NCI-H2029 treated with DMSO at 0.1 percent for 48 hours (cell line): Measurements from ENCODE around the gene XDH.

Experiments
- DNase-seq: peaks from one replicate; lab custom pipeline; 2025; lab: John Stamatoyannopoulos, UW

XDH gene

DNA sequence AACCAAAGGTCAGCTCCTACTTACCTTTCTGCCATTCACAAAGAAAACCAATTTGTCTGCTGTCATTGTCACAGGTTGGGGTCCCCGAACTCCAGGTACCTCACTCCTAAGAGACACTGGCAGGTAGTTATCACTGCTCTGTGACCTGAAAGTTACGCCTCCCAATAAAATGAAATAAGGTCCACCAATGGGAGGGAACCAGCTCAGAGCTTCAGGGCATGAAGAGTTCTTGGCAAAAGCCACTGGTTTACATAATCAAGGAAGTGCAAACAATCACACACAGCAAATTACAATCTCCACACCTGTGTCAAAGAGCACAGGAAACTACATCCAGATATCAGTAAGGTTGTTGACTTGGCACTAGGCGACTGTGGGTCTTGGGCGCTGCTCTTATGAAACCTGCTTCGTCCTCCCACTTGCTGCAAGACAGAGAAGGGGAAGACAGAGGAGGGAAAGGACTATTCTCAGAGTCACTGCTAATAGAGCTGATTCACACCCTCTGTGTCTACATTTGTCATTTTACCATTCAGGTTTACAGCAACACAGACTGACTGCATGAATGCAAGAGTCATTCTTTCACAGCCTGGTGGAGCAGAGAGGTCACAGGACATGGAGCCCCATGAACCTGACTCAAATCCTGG is at the start of gene XDH:
XDH (minus strand) TSS at position 142 of the 641 bp plus-strand sequence; CDS start at position 66, 76 bp downstream.
- peak; percentile 72 for DNase-seq

DNA sequence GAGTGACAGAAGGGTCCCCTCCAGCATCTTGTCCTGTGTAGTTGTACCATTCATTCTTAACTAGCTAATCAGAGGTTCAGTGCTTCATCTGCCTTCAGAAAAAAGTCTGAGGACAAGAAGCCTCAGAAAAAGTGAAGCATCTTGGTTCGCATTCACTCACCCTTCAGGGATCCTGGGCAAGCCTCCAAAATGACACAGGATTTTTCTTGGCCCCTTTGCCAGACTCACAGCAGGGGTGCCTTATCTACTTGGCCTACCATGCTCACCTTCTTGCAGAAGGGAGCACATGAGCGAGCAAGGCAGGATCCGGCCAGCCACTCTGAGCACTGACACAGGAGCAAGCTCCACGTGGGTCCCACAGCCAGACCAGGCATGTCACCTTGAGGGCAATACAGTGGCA is 43.1 kb upstream of the XDH start:
- DNase-seq: no peak

DNA sequence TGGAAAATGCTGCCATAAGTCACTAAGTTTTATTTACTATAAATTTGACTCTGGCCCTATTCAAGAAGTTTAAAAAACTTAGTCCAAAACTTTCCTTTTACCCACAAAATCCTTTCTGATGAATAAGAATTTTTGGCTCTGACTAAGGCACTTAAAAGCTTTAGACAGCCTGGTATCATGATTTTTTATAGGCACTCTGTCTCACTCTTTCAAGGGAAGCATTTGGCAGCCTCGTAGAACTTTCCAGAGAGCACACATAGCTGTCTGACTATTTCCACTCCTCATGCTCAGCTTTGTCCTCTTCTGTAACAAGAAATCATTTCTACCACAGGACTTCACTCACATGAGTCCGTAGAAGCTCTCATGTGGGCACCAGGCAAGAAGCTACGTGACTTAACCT is 32.3 kb upstream of the XDH start:
- DNase-seq: no peak

DNA sequence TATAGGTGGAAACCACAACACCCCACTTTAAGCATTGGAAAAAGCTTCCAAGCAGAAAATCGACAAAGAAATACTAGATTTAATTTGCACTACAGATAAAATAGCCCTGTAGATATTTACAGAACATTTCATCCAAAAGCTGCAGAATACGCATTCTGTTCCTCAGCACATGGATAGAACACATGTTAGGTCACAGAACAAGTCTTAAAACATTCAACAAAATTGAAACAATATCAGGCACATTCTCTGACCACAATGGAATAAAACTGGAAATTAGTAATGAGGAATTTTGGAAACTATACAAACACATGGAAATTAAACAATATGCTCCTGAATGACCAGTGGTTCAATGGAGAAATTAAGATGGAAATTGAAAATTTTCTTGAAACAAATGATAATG is 27.8 kb upstream of the XDH start:
- DNase-seq: no peak

DNA sequence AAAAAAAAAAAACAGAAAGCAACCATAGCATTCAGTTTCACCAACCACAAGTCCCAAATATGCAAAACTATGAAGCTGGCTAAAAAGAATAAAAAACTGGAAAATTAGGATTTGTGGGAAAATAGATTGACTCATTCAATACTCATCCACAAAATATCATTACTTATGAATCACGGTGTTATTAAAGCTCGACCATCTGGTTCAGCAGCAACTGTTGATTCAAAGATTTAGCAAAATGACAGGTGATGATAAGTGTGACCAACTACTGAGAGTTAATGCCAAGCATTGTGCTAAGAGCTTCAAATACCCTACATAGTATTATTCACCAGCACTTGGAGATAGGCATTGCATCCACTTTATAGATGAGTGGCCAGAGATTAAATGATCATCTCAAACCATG is 26.2 kb upstream of the XDH start:
- DNase-seq: no peak

DNA sequence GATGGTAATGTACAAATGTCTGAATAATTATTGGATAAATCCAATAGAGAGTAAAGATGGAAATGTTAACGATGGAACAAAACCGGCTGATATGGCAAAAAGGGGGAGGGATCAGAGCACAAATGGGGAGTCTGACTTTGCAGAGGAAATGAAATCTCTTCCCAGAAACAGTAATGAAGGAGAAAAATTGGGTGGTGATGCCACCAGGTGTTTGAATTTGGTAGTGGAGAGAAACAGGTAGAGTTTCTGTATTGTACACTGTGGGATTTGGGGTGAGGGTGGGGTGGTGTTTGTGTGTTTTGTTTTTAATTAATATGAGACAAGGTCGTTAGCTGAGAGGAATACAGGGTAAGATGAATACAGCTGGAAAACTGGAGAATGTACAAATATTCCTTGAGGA is 20.4 kb upstream of the XDH start:
- DNase-seq: no peak

DNA sequence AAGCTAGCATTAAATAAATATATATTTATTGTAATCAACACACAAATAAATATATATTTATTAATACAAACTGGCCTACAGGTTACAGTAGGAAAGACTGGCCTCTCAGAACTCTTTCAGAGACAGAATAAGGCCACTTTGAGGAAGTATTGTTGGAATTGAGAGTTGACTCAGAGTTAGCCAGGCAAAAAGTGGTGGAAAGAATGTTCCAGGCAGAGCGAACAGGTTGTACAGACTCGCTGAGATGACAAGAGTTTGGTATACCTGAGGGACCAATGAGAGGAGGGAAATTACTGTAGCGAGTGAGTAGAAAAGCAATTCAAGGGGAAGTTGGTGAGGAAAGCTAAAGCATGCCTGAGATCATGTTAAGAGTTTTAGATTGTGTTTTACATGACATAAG is 19.0 kb upstream of the XDH start:
- no peak for DNase-seq

DNA sequence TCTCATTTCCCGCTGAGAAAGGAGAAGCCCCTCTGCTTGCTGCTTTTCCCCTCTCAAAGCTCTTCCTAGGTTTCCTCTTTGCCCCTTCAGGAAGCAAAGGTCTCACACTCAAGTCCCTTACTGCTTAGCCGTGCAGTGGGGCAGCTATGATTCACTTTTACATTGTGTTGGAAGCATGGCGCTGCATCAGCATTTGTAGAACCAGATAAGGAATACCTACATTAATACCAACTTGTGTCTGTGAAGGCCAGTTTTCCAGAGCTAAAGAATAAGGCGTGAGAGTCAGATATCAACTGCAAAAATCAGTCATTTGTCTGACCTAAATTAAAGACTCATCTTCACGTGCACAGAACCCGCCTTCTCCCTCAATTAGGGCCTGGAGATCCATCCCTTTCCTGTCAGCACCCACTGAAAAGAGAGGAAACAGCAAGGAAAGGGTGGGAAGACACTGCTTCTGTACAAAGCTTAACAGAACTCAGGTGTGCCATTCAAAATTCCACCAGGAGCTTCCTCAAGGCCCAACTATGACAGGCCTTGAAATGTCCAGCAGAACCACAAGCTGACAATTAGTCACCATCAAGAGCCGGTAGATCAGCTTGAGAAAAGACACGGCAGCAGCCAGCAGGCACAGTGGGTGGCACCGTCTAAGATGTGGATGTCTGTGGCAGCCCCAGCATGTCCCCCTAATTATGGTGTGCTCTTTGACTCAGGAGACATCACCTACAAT is 16.1 kb upstream of the XDH start:
- no peak for DNase-seq

DNA sequence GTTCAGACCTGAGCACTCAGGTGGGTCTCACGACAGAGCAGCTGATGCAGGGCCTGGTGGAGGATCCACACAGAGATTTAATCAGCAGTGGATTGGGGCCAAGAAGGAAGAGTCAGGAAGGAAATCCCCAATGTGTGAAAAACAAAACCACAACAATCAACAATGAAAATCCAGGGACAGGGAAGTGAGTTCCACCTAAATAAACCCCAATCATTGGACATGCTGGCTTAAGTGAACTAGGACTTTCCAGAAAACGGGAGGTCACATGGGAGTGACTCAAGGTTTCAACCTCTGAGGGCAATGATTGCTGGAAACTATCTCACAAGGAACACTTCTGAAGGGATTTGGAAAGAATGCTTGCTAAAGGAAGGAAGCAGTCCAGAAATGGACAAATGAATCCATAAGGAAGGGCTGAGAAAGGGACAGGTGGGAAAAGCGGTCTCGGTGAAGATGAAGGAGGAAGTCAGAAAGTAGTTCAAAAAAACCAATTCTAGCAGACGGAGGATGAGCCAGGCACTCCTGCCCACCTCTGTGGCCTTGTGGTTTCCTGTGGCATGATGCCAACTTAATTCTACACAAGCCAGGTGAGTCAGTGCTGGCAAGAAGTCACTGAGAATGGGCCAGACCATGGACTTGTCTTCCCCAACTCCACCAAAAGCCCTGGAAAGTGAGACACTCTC is 15.4 kb upstream of the XDH start:
- peak; percentile 26 for DNase-seq

DNA sequence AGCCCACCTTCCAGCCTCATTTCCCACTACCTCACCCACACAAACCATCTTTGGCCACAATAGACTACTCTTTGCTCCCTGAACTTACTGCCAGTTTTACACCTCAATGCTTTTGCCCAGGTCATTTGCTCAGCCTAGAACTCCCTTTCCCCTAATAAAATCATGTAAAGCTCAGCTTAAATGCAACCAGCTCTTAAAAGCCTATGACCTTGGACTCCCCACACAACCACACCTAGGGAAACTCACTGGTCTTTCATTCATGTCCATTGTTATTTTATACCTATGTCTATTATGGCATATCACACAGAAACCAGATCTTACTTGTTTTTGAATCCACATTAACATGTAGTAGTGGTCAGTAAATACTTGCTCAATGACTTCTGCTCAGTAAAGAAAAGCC is 14.5 kb upstream of the XDH start:
- DNase-seq: no peak

DNA sequence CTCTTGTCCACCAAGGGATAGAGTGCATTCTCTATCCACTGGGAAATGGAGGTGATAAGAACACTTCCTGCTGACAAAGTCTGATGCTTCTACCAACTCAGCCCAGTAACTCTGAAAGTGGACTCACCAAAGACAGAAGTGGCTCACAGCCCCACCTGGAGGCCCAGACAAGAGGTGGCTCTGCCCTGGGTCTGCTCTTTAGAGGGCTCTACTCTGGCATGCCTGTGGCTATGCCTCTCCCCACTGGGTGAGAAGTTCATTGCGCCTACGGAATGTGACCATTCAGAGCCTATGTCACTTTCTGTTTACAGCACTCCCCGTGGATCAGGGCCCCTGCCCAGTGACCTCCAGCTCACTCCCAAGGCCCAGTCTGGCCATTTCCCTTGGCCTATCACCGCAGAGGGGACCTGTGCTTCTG is 13.5 kb upstream of the XDH start:
- DNase-seq: no peak

DNA sequence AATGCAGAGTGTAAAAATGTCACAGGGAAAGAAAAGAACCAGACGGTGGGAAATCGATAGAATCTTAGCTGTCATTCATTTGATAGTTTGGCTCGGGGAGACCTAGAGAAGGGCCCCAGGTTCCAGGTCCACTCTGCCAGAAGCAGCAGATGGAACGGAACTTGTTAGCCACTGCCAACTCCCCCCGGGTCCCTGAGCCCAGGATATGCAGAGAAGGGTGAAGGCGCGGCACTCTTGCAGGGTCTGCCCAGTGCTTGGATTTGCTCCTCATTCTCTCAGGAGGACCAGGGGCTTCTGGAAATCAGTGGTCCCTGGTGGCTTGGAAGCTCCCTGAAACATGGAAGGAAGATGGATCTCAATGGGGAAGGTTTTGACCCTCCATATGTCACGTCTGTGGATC is 11.6 kb upstream of the XDH start:
- DNase-seq: no peak

DNA sequence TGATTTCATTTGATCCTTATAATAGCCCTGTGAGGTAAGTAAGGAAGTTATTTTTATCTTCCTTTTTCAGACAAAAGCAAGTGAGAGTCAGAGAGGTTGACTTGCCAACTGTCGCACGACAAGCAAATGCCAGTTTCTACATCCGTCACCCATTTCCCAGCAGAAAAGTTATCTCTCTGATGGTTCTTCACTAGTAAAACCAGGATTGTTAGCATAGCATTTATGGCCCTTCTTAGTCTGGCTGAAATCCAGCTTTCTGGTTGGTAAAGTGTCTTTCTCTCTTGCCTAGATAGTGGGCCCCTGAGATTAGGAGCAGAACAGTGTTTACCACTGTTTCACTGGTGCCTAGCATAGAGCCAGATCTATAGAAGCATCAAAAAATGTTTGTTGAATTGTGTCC is 7.1 kb upstream of the XDH start:
- DNase-seq: no peak

DNA sequence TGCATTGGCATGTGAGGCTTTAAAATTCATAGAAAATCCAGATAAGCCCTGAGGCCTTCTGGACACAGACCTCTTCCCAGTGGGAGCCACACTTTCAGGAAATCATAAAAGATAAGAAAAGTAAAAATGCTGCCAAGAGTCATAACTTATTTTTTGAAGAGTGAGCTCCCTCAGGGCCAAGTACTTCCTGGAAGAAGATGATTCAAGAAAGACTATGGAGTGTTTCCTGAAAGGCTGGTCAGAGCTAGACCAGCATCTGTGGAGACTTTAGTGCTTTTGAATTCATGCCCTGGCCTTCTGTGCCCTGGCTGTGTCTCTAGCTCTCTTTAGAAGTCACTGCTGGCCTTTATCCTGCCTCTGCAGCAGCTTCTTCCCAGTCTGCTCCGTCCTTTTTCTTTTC is 6.4 kb upstream of the XDH start:
- DNase-seq: no peak

DNA sequence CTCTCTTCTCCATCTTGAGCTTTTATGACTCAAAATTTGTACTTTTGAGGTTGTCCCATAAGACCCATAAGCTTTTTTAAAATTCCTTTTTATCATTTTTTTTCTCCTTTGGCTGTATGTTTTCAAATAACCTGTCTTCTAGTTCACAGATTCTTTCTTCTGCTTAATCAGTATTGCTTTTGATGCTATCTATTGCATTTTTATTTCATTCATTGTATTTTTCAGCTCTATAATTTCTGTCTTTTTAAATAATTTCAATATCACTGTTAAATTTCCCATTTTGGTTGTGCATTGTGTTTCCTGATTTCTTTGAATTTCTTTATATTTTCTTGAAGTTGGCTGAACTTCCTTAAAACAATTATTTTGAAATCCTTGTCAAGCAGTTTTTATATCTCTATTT is 4.8 kb upstream of the XDH start:
- DNase-seq: no peak

DNA sequence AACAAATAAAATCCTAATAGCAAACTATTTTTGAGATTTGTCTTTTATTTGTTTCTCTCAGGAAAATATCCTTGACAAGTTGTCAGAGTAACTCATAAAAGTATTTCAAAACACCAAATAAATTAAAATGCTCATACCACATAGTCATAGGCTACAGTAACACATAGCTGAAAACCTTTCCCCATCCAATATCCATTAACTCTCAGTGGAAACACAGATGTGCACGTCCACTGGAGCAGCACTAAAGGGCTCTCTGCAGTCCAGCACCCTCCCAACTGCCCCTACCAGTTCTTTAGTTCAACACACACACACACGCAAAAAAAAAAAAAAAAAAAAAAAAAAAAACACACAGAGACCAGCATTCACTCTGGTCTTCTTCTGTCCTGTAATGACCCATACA is 879 bp upstream of the XDH start:
- no peak for DNase-seq

DNA sequence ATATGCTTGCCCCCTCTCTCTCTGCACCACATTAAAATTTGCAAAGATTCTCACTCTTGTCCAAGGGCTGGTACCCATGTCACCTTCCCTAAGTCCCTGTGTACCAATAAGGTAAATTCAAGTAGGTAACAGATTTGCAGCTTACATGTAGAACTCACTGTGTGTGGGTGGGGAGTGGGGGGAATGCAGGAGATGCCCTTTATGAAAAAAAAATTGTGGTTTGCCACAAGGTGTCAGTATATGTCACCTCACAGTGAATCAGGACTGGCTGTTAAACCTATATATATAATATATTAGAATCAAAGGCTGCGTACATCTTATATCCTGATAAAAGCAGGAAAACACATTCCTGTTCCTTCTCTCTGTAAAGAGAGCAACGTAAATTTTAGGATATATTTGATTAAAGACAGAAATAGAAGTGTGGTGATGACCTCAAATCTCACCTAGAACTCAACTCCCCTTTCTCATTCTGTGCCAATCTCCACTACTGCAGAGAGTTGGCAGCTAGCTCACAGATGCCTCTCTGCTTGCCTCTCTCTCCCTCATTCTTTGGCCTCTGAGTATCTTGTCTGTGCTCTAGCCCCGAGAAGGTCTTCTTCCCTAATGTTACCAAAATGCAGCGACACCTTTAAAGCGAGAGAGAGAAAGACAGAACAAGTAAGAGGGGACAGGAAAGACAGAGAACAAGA is 536 bp downstream of the XDH start:
- DNase-seq: peak; percentile 22

DNA sequence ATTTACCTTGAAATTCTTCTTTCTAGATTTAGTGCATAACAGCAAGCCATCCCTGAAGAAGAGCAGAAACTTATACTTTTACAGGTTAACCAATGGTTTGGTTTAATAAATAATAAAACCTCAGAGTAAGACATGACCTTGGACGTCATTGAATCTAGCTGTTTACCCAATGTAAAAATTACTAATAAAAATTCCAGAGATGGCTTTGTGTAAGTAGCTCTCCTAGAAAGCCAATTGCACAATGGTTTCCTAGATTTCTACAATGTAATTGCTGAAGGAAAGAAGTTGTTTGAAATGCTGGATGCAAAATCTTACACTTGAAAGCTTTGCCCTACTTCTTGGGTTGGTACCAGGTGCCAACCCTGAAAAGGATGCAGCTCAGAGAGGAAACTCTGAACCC is 1.5 kb downstream of the XDH start:
- no peak for DNase-seq

DNA sequence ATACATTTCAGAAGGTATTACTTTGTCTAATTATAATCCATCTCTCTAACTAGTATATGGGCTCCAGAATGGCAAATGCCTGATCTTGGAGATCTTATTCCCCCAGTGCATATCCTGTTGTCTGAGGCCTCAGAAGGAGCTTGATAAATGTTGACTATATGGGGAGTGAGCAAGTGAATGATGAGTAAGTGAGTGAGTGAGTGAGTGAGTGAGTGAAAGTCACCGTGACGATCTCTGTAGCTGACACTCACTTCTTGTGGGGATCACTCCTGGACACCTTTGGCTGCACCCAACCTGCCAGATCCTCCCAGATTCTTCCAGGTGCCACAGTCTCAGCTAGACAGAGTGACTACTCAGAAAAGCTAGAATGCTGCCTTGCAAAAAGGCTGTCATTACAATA is 2.8 kb downstream of the XDH start:
- DNase-seq: no peak

DNA sequence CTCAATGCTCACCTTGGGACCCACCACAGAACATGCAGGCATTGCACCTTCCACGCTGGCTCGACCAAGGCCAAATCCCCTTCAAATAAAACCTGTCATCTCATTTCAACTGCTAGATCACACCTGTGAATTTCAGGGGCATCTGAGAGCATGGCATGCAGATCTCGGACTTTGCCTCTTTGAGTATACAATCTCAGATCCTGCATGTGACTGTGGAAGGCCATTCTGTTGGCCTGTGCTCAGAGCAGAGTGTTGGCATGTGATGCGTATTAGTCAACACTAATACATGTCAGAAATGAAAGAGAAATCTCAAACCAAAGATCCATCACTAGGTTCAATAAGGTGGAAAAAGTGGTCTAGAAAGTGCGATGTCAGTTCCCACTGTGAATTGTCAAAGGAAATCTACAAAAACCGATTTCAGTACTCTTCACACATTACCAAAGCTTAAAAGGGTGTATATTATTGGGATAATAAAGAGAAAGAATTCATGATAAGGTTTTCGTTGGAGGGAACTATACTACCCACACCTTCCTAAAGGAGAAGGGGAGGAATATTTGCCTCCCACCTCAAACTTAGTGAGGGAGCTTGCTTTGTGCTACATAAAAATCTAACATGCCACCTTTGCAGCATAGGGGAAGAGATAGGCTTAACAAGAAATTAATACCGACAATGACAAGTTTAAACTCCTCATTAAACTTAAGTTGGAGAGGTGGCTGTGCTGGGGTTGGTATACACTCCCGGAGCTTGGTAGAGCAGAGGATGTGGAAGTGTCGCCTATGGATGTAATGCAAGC is 7.8 kb downstream of the XDH start:
- DNase-seq: no peak

DNA sequence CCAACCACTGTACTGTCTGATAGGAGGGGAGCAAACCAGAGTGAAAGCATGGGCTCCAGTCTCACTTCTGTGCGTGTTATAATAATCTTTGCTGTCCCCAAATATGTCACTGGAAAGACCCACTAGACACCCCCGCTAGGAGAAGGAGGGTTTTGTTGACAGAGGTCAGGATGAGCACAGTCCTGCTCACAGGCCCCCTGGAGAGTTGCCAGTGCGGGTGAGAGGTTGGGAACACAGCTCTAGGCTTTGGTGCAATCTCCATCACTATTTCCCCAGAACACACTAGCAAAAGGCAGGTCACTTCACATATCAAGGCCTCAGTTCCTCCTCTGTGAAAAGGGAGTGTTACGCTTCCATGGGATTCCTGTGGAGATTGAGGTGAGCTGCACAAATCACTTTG is 9.7 kb downstream of the XDH start:
- no peak for DNase-seq

DNA sequence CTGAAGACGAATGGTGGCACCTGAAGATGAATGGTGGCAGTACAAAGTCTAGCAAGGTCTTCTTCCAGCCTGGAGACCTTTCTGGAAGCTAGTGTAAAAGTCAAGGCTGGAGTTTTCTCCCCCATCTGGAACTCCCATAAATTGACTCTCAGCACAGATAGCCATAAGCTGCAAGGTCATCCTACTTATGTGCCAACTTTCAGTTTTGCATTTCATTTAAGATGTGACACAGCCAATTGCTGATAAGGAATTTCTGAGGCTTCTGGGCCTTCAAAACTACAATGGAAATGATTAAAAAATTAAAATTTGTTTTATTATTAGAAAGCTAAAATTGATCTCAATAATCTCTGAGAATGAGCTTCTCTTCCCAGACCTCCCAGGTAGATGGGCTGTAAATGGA is 10.2 kb downstream of the XDH start:
- no peak for DNase-seq
